ENCODE data around the gene ANXA5.

ANXA5 gene

GRCh38 chr4:121726642-121727268 is 30.0 kb upstream of the ANXA5 start:
- peak; percentile 43 for TF ChIP-seq CTCF (IDR thresholded peaks at IDR 0.05)
- H3K36me3 ChIP-seq (ENCODE audit: control insufficient read depth, insufficient read depth, low read length), result no peaks in the 10 kb centered on the region
- H3K79me2 ChIP-seq, result no peaks in the 10 kb centered on the region
- peak overlapping the region; percentile 5 for H2AFZ ChIP-seq
- no peak overlapping the region for H3K9ac ChIP-seq
- H3K4me1 ChIP-seq, result no peaks in the 10 kb centered on the region
- no peaks in the 10 kb centered on the region for H3K27me3 ChIP-seq (ENCODE audit: control insufficient read depth, insufficient read depth, low read length)
- H3K4me2 ChIP-seq (ENCODE audit: low read length), result no peak overlapping the region
- no peaks in the 10 kb centered on the region for H3K9me3 ChIP-seq (ENCODE audit: control insufficient read depth, low read length)
- no peak overlapping the region for H3K4me3 ChIP-seq (ENCODE audit: low read depth, low read length)
- no peak overlapping the region for H3K27ac ChIP-seq

GRCh38 chr4:121724671-121725070 is 27.9 kb upstream of the ANXA5 start:
- no peak overlapping the region for H3K9ac ChIP-seq
- no peak overlapping the region for H3K4me3 ChIP-seq (ENCODE audit: low read depth, low read length)
- no peaks in the 10 kb centered on the region for H3K36me3 ChIP-seq (ENCODE audit: control insufficient read depth, insufficient read depth, low read length)
- H3K4me1 ChIP-seq, result no peaks in the 10 kb centered on the region
- H2AFZ ChIP-seq, result no peak overlapping the region
- no peaks in the 10 kb centered on the region for H3K9me3 ChIP-seq (ENCODE audit: control insufficient read depth, low read length)
- TF ChIP-seq CTCF (IDR thresholded peaks at IDR 0.05), result no peak
- H3K27me3 ChIP-seq (ENCODE audit: control insufficient read depth, insufficient read depth, low read length), result no peaks in the 10 kb centered on the region
- H3K4me2 ChIP-seq (ENCODE audit: low read length), result no peak overlapping the region
- no peaks in the 10 kb centered on the region for H3K79me2 ChIP-seq
- H3K27ac ChIP-seq, result no peak overlapping the region

GRCh38 chr4:121721700-121722099 is 24.9 kb upstream of the ANXA5 start:
- Histone ChIP-seq H2AFZ (no peak overlapping the region), H3K27me3 (ENCODE audit: control insufficient read depth, insufficient read depth, low read length) (no peaks in the 10 kb centered on the region), H3K9me3 (ENCODE audit: control insufficient read depth, low read length) (no peaks in the 10 kb centered on the region), H3K4me1 (no peaks in the 10 kb centered on the region), H3K4me3 (ENCODE audit: low read depth, low read length) (no peak overlapping the region), H3K27ac (no peak overlapping the region), H3K4me2 (ENCODE audit: low read length) (no peak overlapping the region), H3K36me3 (ENCODE audit: control insufficient read depth, insufficient read depth, low read length) (no peaks in the 10 kb centered on the region), H3K9ac (no peak overlapping the region), H3K79me2 (no peaks in the 10 kb centered on the region)
- TF ChIP-seq CTCF (IDR thresholded peaks at IDR 0.05), result no peak

- Histone ChIP-seq H3K4me2 (ENCODE audit: low read length) (no peak overlapping the region), H3K9me3 (ENCODE audit: control insufficient read depth, low read length) (no peaks in the 10 kb centered on the region), H3K79me2 (no peaks in the 10 kb centered on the region), H3K4me3 (ENCODE audit: low read depth, low read length) (no peak overlapping the region), H3K36me3 (ENCODE audit: control insufficient read depth, insufficient read depth, low read length) (no peaks in the 10 kb centered on the region), H3K9ac (no peak overlapping the region), H2AFZ (no peak overlapping the region), H3K27me3 (ENCODE audit: control insufficient read depth, insufficient read depth, low read length) (no peaks in the 10 kb centered on the region), H3K27ac (no peak overlapping the region), H3K4me1 (no peaks in the 10 kb centered on the region)
- TF ChIP-seq CTCF (IDR thresholded peaks at IDR 0.05), result no peak
These were observed 23.3 kb upstream of the ANXA5 start for GRCh38 chr4:121720109-121720508.

GRCh38 chr4:121717680-121718237 is 21.0 kb upstream of the ANXA5 start:
- Histone ChIP-seq H3K27me3 (ENCODE audit: control insufficient read depth, insufficient read depth, low read length) (no peaks in the 10 kb centered on the region), H3K9ac (no peak overlapping the region), H3K36me3 (ENCODE audit: control insufficient read depth, insufficient read depth, low read length) (no peaks in the 10 kb centered on the region), H3K9me3 (ENCODE audit: control insufficient read depth, low read length) (no peaks in the 10 kb centered on the region), H2AFZ (no peak overlapping the region), H3K4me1 (no peaks in the 10 kb centered on the region), H3K79me2 (no peaks in the 10 kb centered on the region), H3K4me2 (ENCODE audit: low read length) (no peak overlapping the region), H3K27ac (no peak overlapping the region), H3K4me3 (ENCODE audit: low read depth, low read length) (no peak overlapping the region)
- TF ChIP-seq CTCF (IDR thresholded peaks at IDR 0.05), result no peak

Data from parathyroid adenoma (tissue), 2 donors.